ENCODE results near the gene SDK1.

SDK1 gene

GRCh38 chr7:4209966-4210365, 908.9 kb downstream of the SDK1 start:
- no peak overlapping the region for H3K4me3 ChIP-seq (ENCODE audit: low read depth, low read length)
- in situ Hi-C loops (cut with HindIII; ENCODE audit: low sequenced_read_pairs): no loop called here
- no peak for DNase-seq (ENCODE audit: low read depth)
- TF ChIP-seq, protein P1, sequence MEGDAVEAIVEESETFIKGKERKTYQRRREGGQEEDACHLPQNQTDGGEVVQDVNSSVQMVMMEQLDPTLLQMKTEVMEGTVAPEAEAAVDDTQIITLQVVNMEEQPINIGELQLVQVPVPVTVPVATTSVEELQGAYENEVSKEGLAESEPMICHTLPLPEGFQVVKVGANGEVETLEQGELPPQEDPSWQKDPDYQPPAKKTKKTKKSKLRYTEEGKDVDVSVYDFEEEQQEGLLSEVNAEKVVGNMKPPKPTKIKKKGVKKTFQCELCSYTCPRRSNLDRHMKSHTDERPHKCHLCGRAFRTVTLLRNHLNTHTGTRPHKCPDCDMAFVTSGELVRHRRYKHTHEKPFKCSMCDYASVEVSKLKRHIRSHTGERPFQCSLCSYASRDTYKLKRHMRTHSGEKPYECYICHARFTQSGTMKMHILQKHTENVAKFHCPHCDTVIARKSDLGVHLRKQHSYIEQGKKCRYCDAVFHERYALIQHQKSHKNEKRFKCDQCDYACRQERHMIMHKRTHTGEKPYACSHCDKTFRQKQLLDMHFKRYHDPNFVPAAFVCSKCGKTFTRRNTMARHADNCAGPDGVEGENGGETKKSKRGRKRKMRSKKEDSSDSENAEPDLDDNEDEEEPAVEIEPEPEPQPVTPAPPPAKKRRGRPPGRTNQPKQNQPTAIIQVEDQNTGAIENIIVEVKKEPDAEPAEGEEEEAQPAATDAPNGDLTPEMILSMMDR (IDR thresholded peaks at IDR 0.05; ENCODE audit: low read depth, low read length, missing control alignments): no peak

- in situ Hi-C loops (cut with HindIII; ENCODE audit: low sequenced_read_pairs): no loop called here
- DNase-seq (ENCODE audit: low read depth): no peak
- TF ChIP-seq, protein P1 (IDR thresholded peaks at IDR 0.05; ENCODE audit: low read depth, low read length, missing control alignments): no peak
- H3K4me3 ChIP-seq (ENCODE audit: low read depth, low read length): no peak overlapping the region
Observed at GRCh38 chr7:4210821-4211220, 909.8 kb downstream of the SDK1 start.

GRCh38 chr7:4211261-4211660, 910.2 kb downstream of the SDK1 start:
- in situ Hi-C loops (cut with HindIII; ENCODE audit: low sequenced_read_pairs): no loop called here
- no peak for DNase-seq (ENCODE audit: low read depth)
- H3K4me3 ChIP-seq (ENCODE audit: low read depth, low read length): no peak overlapping the region
- TF ChIP-seq, protein P1 (IDR thresholded peaks at IDR 0.05; ENCODE audit: low read depth, low read length, missing control alignments): no peak

- TF ChIP-seq, protein P1 (IDR thresholded peaks at IDR 0.05; ENCODE audit: low read depth, low read length, missing control alignments): no peak
- no peak overlapping the region for H3K4me3 ChIP-seq (ENCODE audit: low read depth, low read length)
- in situ Hi-C loops (cut with HindIII; ENCODE audit: low sequenced_read_pairs): no loop called here
- DNase-seq (ENCODE audit: low read depth): no peak
Observed at GRCh38 chr7:4212376-4212775, 911.3 kb downstream of the SDK1 start.

GRCh38 chr7:4214291-4215155, 913.5 kb downstream of the SDK1 start:
- no peak overlapping the region for H3K4me3 ChIP-seq (ENCODE audit: low read depth, low read length)
- in situ Hi-C loops (cut with HindIII; ENCODE audit: low sequenced_read_pairs): no loop called here
- DNase-seq (ENCODE audit: low read depth): no peak
- TF ChIP-seq, protein P1 (IDR thresholded peaks at IDR 0.05; ENCODE audit: low read depth, low read length, missing control alignments): no peak

DNA sequence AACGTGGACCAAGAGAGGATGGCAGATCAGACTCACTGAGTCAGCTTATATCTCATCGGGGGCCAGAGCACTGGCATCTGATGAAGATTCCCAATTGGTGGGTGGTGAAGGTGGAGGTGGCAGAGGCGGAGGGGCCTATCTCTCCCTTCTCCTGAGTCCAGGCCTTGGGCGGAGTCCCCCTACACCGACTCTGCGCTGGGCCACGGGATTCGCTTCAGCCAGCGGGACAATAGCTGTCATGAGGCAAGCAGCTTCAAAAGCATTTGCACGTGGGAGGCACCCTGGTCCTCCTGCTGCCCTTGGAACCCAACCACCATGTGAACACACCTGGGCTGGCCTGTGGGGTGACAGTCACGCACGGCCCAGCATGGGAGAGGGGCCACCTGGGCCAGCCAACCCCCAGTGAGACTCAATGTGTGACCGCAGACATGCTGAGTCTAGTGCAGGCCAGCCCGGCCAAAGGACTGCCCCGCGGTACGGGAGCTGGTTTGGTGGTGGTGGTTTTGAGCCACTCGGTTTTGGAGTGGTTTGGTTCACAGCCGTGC, 914.2 kb downstream of the SDK1 start:
- in situ Hi-C loops (cut with HindIII; ENCODE audit: low sequenced_read_pairs): no loop called here
- no peak for DNase-seq (ENCODE audit: low read depth)
- TF ChIP-seq, protein P1 (IDR thresholded peaks at IDR 0.05; ENCODE audit: low read depth, low read length, missing control alignments): no peak
- H3K4me3 ChIP-seq (ENCODE audit: low read depth, low read length): no peak overlapping the region

Measured in astrocyte of the cerebellum (primary cell).